HG03280 (cell line): ENCODE data around the gene PIEZO2.

ENCODE experiments used
- ATAC-seq: cut with Tn5 transposase; IDR thresholded peaks from one replicate; pipeline ENCODE4 v1.9.1; 2021; ENCODE audit warnings: mild to moderate bottlenecking, moderate library complexity; ENCODE audit not compliant: unreplicated experiment

The PIEZO2 gene

DNA sequence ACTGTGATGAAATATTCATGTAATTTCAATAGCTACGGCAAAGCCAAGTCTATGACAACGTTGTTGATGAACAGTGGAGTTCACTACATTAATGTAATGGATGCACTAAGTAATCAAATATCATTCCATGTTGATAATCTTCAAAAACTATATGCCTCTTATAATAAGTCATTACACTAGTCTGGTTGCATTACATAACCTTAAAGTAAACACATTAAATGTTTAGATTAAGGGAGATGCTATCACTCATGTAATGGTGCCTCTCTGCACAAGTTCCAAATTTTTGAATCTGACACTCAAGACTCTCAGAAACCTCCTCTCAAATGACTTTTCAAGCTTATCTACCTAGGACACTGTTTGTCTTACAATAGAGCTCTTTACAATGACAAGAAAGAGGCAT, 35.4 kb downstream of the PIEZO2 start:
- no peak for ATAC-seq

DNA sequence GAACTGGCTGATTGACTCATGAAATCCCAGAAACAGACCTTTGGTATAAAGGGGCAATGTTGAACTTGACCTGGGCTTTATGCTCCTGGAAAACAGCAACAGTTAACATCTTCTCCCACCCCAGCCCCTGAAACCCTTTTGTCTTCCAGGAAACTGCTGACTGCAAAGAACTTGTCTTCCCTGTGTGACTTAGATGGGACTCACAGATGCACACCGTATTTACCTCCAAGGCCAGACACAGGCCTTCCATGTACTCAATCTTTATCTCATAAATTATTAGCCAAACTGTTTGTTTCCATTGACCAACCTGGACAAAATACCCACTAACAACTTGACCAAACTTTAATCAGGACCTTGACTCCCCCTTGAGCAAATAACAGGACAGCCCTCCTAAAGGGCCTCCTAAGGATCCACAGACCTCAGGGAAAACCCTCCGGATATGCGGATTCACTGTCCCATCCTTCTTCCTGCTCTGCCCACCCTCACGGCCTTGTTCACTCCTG, 36.3 kb downstream of the PIEZO2 start:
- ATAC-seq, result no peak

DNA sequence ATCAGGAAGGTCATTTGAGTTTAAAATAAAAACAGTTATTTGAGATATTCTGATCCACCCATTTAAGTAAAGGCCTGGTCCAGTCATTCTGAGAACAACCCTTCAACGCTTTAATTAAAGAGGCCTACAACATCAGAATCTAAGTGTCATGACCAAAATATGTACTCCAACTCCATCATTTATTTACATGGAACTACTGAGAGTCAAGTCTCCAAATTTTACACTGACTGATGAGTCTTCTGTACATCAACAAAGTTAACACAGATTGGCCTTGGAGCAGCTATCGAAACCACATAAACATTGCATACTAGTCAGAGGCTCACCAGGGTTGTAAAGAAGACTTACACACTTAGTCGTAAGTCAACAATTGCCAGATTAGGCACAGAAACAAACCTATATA, 37.1 kb downstream of the PIEZO2 start:
- no peak for ATAC-seq

DNA sequence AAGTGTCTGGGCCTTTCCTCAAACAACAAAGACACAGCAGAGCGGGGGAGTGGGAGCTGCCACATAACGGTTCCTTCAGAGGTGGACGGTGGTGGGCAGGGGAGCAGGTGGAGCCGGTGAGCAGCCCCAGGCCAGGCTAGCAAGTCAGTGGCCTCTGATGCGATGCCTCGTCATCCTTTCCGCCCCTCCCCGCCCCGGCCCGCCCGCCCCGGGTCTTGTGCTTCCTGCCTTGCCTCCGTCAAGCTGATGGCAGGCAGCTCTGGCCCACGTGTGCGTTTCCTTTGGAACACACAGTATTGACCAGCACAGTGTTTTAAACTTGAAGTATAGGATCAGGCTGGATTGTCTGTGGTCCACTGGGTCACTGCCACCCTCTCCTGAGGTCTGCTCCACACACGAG, 38.9 kb downstream of the PIEZO2 start:
- no peak for ATAC-seq

DNA sequence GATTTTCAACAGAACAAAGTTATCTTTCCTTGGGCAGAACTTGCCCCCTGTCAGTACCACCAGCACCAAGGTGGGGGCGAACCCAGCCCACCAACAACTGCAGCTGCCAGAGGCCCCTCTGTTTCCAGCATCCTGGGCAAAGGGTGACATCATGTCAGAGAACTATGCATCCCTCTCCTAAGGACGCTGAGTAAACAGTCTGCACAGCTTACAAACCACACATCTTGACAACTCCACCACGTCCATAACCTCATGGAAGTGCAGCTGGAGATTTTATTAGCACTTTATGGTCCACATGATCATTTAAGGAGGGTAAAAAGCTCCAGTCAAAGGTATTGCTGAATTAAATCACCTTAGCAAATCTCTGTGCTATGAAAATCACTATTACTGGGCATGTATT, 40.4 kb downstream of the PIEZO2 start:
- ATAC-seq, result no peak

DNA sequence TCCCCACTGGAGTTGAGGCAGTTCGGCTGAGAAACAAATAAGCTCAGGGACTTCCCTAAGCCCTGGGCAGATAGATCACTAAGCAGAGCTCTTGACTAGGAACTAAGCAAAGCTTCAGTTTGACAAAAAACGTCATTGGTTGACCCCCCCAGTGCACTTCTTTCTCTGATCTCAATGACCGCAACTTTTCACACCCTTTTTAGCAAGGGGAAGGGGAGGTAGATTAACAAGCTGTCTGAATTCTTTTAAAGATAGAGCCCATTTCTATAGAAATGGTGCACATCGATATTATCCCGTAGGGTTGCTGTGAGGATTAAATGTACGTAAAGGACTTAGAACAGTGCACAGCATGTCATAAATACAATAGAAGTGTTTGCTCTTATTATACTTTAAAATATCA, 42.5 kb downstream of the PIEZO2 start:
- ATAC-seq, result no peak

DNA sequence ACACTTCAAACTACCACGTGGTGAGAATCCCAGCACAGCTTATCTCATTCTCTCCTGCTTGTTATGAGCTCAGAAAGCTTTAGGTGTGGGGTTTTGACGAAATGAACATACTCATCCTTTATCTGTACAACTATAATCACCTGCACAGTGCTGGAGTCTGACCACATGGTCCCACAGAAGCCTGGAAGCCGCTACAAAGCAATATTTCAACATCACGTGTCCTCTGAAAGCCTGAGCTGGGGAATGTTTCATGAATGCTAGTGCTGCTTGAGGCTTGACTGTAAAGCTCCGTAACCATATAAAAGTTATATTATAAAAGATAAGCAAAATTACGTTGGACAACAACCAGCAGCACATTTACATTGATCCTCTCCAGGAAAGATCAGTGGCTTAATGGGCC, 43.9 kb downstream of the PIEZO2 start:
- no peak for ATAC-seq

DNA sequence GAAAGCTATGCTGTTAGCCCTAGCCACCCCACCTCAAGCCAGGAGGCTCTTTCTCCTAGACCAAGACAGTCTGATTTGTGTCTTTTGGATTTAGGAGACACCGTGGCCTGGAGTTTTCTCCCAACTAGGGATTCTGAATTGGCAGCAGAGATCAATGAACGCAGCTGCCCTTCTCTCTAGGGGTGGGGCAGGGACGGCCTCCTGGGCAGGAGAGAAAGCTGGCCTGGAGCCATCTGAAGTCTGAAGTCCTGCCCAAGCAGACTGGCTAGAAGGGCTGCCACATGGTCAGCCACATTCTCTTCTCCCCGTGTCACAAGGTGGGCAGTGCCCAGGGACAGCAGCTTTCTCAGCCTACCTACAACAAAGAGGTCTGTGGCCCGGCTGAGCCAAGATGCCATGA, 45.1 kb downstream of the PIEZO2 start:
- no peak for ATAC-seq

DNA sequence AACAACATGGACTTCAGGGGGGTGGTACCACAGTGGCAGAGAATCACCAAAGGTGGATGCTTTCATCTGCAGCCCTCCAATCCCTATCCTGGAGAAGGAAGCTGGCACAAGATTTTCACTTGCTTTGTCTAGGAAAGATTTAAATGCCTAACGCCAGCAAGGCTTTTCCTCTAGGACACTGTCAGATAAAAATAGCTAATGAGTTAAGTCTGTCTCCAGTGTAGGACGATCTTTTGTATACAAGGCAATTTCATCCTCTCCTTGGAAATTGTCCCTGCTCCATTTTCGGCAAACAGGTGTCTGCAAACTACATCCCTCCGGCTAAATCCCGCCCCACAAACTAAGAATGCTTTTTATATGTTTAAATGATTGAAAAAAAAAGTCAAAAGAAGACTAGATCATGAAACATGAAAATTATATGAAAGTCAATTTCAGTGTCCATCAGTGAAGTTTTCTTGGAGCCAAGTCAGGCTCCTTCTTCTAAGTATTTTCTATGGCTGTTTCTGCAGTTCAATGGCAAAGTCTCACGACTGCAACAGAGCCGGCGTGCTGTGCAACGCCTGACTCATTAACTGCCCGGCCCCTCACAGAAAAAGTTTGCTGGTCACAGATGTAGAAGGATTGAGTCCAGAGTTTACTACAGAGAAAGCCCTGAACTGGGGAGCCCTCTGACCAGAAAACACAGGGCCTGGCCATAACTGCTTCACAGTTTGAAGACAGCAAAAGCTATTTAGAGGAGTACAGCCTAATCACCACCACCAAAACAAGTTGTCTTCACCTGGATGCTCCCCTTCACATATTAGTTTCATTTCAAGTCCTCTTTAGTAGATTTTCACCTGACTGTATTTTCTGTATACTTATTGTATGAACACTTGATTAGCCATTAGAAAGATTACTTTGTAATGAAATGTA, 52.3 kb downstream of the PIEZO2 start:
- ATAC-seq, result no peak

DNA sequence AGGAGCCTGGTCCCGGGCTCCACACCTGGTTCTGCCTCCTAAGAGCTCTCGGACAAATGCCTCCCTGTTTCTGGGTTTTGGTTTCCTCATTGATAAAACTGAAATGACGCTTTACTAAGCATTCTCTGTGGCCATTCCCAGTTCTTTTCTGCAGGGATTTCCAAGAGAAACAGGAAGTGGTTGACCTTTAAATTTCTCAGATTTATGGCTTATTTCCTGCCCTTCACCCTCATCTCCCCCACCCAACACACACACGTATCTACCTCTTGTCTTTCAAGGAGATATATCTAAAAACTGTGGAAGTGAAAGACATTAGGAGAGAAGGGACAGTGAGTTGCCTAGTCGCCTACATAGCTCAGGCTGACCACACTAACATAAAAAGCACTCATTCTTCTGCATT, 53.0 kb downstream of the PIEZO2 start:
- no peak for ATAC-seq

DNA sequence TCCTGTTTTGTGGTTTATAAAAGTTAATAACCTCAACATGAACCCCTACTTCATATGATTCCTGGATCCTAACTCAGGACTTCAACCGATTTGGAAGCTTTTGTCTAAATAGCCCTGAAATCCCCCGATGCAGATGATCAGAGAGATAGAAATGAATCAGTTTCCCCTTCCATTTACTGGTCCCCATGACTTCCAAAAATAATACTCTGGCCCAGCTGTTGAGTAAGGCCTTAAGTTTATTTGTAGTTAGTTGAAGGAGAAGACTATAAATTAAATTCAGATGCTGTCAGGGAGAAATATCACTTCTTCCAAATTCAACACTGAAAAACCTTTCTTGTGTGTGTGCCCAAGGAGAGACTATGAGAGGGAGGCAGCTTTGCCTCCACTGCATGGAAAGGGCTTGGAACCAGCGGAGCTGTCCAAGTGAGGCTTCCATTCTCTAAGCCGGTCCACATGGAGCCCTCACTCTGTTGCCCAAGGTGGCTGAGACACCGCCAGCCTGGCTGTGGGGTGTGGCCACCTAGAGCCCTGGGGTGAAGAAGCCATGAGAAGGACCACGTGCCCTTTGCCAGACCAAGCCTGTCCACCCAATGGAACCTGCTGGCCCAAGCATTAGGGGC, 53.6 kb downstream of the PIEZO2 start:
- ATAC-seq, result no peak

DNA sequence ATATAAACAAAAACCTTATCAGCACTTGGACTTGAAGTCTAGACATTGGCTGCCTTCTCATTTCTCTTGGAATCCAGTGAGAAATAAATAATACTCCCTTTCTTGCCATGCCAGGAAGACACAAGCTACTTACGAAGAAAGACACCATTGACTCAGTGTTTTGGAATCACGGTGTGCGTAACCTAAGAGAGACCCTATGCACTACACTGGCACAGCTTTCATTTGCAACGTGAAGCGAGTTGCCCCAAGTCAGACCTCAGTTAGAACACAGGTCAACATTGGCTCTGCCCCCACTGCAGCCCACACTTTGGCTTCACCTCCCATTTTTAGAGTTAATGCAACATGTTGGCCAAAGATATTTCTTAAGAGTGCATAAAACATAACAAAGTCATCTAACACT, 54.2 kb downstream of the PIEZO2 start:
- ATAC-seq, result no peak

DNA sequence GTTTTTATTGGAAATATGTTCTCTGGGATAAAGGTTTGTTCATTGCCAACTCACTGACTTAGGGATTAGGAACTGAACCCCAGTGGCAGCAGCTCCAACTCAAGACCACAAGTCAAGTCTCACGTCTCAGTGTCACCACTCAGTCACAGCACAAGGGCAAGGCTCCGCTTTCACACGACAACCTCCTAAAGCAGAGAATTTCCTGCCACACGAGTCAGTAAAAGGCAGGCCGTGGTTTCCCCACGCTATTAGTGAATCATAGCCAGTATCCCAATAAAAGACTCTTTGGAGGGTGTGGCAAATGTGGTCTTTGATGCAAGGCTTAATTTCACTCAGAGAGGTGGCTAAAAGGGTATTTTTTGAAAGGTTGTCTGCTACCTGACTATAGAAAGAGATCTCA, 57.6 kb downstream of the PIEZO2 start:
- ATAC-seq, result no peak

DNA sequence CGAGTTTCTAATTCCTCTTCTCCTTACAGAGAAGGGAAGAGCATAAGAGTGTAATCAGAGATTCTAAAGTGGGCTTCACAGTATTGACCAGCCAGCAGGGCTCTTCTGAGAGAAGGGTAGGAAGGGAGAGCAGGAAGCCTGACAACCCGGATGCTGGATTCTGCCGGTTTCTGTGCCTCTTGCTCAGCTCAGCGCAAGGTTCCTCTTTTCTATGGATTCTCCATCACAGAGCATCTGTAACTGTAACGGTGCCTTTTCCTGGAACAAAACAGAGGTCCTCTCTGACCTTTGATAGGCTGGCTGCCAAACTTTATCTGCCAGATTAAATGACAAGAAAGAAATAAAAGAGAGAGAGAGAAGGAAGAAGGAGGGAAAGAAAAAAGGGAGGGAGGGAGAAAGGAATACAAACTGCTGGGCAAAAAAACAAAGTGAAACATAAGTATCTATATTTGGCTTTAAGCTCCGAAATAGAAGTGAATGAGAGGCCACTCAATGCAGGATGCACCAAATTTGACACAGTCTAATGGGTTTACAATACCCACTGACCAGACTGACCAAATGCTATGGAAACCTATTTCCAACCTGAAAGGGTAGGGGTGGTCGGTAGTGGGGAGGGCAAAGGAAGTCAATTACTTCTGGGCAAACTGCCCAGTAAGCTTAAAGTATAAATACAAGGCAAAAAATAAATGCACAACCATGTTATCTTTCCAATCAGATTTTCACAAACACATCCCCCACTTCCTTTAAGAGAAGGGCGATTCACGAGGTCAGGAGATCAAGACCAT, 59.2 kb downstream of the PIEZO2 start:
- ATAC-seq, result no peak

DNA sequence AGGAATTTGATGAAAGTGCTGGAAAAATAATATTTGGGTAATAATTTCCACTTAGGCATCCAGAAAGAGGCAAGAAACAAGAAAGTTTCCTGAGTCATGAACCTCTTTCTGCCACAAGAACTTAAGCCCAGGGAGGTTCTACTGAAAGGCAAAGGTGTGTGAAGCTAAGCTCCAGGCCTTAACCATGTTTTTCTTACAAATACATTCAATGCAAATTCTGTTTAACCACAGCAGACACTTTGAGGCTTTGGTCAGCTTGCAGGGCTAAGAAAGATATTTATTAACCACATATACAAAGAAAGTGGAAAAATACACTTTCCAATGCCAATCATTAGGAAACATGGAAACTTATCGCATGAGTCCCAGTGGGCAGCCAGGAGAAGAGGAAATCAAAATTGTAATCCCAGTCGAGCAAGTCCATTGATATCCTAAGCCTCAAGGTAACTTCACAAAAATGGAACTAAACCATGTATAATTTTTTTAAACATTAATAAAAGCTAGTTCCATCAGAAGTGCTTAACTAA, 68.3 kb downstream of the PIEZO2 start:
- no peak for ATAC-seq

DNA sequence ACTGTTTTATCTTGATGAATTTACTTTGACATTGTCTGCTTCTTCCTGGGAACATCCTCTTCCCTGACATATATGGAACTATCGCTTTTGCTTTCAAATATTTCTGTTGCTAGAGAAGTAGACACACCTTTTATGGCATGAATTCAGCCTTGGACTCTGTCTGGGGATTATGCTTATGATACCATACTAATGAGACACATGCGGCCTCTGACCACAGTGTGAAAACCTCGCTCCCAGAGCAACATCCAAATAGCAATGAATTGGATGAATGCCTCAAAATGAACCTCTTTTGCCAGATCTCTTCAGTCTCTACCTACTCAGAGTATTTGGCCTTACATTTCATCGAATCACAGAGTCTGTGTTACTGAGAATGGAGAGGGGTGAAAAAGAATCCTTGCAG, 70.9 kb downstream of the PIEZO2 start:
- no peak for ATAC-seq

DNA sequence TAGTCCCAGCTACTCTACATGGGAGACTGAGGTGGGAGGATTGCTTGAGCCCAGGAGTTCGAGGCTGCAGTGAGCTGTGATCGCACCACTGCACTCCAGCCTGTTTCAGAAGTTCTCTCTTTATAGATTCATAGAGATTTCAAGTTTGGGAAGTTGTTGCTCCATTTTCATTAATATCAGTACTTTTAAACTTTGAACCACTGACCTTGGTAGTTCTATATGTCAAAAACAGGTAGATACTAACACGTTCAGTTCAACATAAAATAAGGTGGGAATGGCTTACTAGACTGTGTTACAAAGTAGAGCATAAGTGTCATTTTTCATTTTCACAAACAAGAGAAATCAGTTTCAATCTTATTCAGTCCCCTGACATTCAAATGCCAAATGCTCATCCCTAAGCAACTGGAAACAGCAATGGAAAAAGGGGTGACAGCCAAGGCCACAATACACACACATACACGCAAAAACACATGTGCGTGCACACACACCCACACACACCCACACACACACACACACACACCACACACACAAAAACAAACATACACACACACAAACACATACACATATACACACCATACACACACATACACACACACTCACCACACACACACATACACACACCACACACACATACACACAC, 71.7 kb downstream of the PIEZO2 start:
- ATAC-seq, result no peak

DNA sequence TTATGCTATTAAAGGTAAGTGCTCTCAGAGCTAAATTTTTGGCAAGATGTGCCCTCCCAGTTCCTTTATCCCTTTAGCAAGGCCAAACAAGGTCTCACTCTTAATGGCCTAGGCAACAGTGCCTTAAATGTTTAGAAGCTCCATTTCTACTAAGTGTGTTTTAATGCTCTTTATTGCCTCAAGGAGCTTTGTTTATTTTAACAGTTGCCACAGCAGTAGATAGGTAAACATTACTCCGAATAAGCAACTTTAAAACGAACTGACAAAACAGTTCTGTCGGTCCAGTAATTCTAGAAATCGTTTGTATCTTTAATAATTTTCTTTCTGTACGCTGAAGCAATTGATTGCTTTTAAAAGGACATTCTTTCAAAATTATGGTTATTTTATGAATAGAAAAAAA, 74.5 kb downstream of the PIEZO2 start:
- no peak for ATAC-seq

DNA sequence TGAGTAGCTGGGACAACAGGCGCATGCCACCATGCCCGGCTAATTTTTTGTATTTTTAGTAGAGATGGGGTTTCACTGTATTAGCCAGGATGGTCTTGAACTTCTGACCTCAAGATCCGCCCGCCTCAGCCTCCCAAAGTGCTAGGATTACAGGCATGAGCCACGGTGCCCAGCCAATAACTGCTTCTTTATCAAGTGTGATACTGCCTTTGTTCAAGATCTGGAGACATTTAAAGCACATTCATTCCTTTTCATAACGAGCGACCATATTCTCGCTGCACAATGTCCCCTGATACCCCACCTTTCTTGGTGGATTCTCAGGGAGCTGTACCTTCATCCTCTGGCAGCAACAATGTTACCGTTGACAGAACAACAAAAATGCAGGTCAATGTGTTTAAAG, 75.4 kb downstream of the PIEZO2 start:
- no peak for ATAC-seq

DNA sequence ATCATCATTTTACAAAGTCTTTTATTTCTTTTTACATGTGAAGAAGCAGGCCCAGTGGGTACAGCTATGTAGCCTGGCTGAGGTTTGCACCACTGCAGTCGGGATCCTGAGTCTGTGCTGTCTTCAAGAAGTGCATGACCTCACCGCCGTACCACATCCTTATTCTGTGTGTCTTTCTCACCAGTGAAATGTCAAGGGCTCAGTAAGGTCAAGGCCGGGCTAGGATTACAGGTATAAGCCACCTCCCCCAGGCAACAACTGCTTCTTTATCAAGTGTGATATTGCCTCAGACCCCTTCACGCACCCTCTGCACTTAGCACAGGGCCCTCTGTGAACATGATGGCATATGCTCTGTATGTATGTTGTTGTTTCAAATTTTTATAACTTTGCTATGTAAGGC, 76.7 kb downstream of the PIEZO2 start:
- no peak for ATAC-seq

DNA sequence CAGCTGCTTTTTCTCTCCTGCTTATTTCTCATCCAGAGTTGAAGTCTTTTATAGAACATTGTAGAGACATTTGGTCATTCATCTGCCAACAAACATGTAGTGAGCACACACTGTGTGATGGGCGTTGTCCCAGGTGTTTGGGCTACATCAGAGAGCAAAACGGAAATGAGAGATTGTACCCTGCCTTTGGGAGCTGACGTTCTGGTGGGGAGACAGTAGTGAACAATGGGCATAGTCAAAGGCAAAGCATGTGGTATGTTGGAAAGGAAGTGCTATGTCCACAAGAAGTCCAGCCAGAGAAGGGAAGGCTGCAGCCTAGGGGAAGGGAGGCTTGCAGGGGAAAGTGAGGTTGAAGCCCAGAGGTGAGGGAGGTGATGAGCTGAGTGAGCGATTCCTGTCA, 78.1 kb downstream of the PIEZO2 start:
- ATAC-seq, result no peak
